ENCODE data around the gene GRM4. TPM values are rescaled to one million over a fixed set of nuclear protein-coding genes. Genes with fewer than 3 reads are reported as not detected.

The GRM4 gene
- total and polyA plus RNA-seq, 9 of the 15 experiments (the other 6 are each of a cell fraction or from before 2014, with no cell fraction given) = 0.18 TPM; not detected in 8

- no peaks in the 10 kb centered on the region for H3K9me3 ChIP-seq (replicated peaks; ENCODE audit: control insufficient read depth, insufficient read depth, low read depth, low read length)
- no peak overlapping the region for H3K27ac ChIP-seq (ENCODE audit: extremely low read depth, low read depth, low read length)
- H3K4me2 ChIP-seq (ENCODE audit: insufficient read depth, low read length) = no peak overlapping the region
- CTCF ChIA-PET (ENCODE audit: low intra/inter-chr PET ratio) = no interaction called here
- BruUV-seq (replicated peaks) = no TSS peak
- H3K9ac ChIP-seq (ENCODE audit: insufficient read depth in 1 of 2, low read depth in 2 of 2, low read length in 2 of 2) = no peak overlapping the region
- DNase-seq (ENCODE audit: extremely low read depth in 1 of 4, low spot score in 3 of 4) (no peak), FAIRE-seq (no peak), ATAC-seq (no peak)
- POLR2A ChIA-PET = interaction anchor here (1.0 to 1.2 kb wide), 2 partner anchors 10 to 16 kb away, joined by 3 to 4 read pairs; no protein-coding TSS in a partner anchor
- 0 out of 5 replicates have a peak, but pooled peaks cover 0 to 3% of the 10 kb centered on the region in 2 experiments for H3K4me1 ChIP-seq (replicated peaks in 1 of 2; ENCODE audit: control insufficient read depth in 2 of 2, insufficient read depth in 2 of 2, low read length in 2 of 2)
- in situ Hi-C loops (cut with MboI) (no loop called here), intact Hi-C loops (cut with micrococcal nuclease) (no loop called here)
- no peak overlapping the region for H3K4me3 ChIP-seq
- H3K27me3 ChIP-seq (ENCODE audit: control insufficient read depth in 2 of 2, insufficient read depth in 2 of 2, low read length in 2 of 2) = peaks cover 28 to 62% of the 10 kb centered on the region in 2 experiments
- H3K36me3 ChIP-seq (ENCODE audit: control insufficient read depth, insufficient read depth, low read length) = no peaks in the 10 kb centered on the region
- no peak overlapping the region for H2AFZ ChIP-seq (ENCODE audit: low read depth, low read length)
- H3K79me2 ChIP-seq (ENCODE audit: control insufficient read depth, insufficient read depth, low read length) = no peaks in the 10 kb centered on the region
- H4K20me1 ChIP-seq (replicated peaks; ENCODE audit: control insufficient read depth, insufficient read depth, low read length) = no peaks in the 10 kb centered on the region; the same call in 1 of the 2 replicates
- H3K9me1 ChIP-seq (ENCODE audit: control insufficient read depth, insufficient read depth, low read length) = no peaks in the 10 kb centered on the region
- WGBS (ENCODE audit: insufficient coverage, low coverage, missing lambda C conversion rate) = 3% methylated on average over 5 of the region's 5 CpGs
- no peak for TF ChIP-seq RUNX1 (IDR thresholded peaks at IDR 0.05; ENCODE audit: low read depth)
- TF ChIP-seq PCBP2 (IDR thresholded peaks at IDR 0.05; ENCODE audit: low read depth, low read length, poor library complexity, severe bottlenecking) = no peak
- TF ChIP-seq ZNF280A (IDR thresholded peaks at IDR 0.05; ENCODE audit: low read depth, partially characterized antibody) = no peak
- no peak for TF ChIP-seq ELF4 (CRISPR knock-in tag; IDR thresholded peaks at IDR 0.05)
- TF ChIP-seq JUND (IDR thresholded peaks at IDR 0.05; ENCODE audit: borderline replicate concordance, low read depth, low read length) = no peak
- no peak for TF ChIP-seq JUND (tag; IDR thresholded peaks at IDR 0.05; ENCODE audit: borderline replicate concordance, low read depth, low read length)
- TF ChIP-seq THAP7 (CRISPR knock-in tag; IDR thresholded peaks at IDR 0.05) = no peak
- no peak for TF ChIP-seq OTX1 (CRISPR knock-in tag; IDR thresholded peaks at IDR 0.05)
- TF ChIP-seq CREM (IDR thresholded peaks at IDR 0.05; ENCODE audit: low read depth) = no peak
- TF ChIP-seq NR1H2 (CRISPR knock-in tag; IDR thresholded peaks at IDR 0.05) = no peak
- no peak for TF ChIP-seq ZNF695 (CRISPR knock-in tag; IDR thresholded peaks at IDR 0.05)
- no peak for TF ChIP-seq BDP1 (IDR thresholded peaks at IDR 0.05; ENCODE audit: insufficient read depth, insufficient read length)
- no peak for TF ChIP-seq RB1 (IDR thresholded peaks at IDR 0.05; ENCODE audit: low read depth)
- no peak for TF ChIP-seq KLF10 (CRISPR knock-in tag; IDR thresholded peaks at IDR 0.05)
- no peak for TF ChIP-seq EHMT2 (IDR thresholded peaks at IDR 0.05)
- no peak for TF ChIP-seq TRIM25 (IDR thresholded peaks at IDR 0.05; ENCODE audit: borderline replicate concordance)
- no peak for TF ChIP-seq ZNF592 (IDR thresholded peaks at IDR 0.05)
Observed at GRCh38 chr6:33998660-33999059, 147.2 kb downstream of the GRM4 start.
